ENCODE results near the gene PIK3CB. TPM values are rescaled to one million over a fixed set of nuclear protein-coding genes. Genes with fewer than 3 reads are reported as not detected.

PIK3CB gene
- total RNA-seq, 1 donor from 2014 or later, result 14.4 TPM

DNA sequence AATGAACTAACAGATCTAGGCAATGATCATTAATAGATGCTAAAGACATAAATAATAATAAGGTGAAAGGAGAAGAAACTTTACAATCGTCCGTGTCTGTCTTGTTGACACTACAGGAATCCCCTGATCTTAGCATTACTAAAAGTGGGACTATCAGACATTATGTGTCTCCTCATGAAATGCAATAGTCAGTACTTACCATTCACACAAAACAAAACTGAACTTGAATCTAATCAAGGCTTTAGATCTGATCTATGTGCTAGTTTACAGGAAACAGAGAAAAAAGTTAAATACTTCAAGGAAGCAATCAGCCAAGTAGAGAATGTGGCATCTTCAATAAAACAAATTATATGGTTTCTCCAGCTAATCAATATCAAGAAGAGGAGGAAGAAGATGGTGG lies 73.7 kb downstream of the PIK3CB start:
- TF ChIP-seq, protein P1, sequence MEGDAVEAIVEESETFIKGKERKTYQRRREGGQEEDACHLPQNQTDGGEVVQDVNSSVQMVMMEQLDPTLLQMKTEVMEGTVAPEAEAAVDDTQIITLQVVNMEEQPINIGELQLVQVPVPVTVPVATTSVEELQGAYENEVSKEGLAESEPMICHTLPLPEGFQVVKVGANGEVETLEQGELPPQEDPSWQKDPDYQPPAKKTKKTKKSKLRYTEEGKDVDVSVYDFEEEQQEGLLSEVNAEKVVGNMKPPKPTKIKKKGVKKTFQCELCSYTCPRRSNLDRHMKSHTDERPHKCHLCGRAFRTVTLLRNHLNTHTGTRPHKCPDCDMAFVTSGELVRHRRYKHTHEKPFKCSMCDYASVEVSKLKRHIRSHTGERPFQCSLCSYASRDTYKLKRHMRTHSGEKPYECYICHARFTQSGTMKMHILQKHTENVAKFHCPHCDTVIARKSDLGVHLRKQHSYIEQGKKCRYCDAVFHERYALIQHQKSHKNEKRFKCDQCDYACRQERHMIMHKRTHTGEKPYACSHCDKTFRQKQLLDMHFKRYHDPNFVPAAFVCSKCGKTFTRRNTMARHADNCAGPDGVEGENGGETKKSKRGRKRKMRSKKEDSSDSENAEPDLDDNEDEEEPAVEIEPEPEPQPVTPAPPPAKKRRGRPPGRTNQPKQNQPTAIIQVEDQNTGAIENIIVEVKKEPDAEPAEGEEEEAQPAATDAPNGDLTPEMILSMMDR (conservative IDR thresholded peaks at IDR 0.05), result no peak
- peaks cover 5% of the 10 kb centered on the region for H3K36me3 Mint-ChIP-seq (ENCODE audit: low read depth)
- no peak overlapping the region for H3K4me3 Mint-ChIP-seq
- H3K9me3 Mint-ChIP-seq, result no peaks in the 10 kb centered on the region
- H3K27ac Mint-ChIP-seq (ENCODE audit: unreplicated experiment), result no peak overlapping the region
- H3K27me3 Mint-ChIP-seq (ENCODE audit: low read depth), result no peaks in the 10 kb centered on the region
- no peaks in the 10 kb centered on the region for H3K4me1 Mint-ChIP-seq
- DNase-seq (ENCODE audit: low read depth, low spot score), result no peak

DNA sequence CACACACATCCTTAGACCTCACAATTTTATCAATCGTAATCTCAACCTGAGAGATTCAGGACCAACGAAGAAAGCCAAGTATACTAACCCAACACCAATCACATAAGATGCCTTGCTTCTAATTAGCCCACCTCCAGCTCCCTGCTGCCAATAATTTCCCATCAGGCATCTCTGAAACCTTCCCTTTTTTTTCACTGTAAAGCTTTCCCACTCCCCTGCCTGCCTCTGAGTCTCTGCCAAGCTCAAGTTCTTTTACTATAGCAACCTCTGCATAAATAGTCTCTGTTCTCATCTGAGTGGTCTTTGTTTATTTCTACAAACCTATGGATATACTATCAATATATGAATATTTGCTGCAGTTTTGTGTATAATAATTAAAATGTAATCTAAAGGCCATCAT lies 86.5 kb downstream of the PIK3CB start:
- Mint-ChIP-seq H3K27me3 (ENCODE audit: low read depth) (no peaks in the 10 kb centered on the region), H3K36me3 (ENCODE audit: low read depth) (peaks cover 10% of the 10 kb centered on the region), H3K4me3 (no peak overlapping the region), H3K27ac (ENCODE audit: unreplicated experiment) (no peak overlapping the region), H3K4me1 (no peaks in the 10 kb centered on the region), H3K9me3 (peaks cover 4% of the 10 kb centered on the region)
- TF ChIP-seq, protein P1 (conservative IDR thresholded peaks at IDR 0.05), result no peak
- no peak for DNase-seq (ENCODE audit: low read depth, low spot score)

DNA sequence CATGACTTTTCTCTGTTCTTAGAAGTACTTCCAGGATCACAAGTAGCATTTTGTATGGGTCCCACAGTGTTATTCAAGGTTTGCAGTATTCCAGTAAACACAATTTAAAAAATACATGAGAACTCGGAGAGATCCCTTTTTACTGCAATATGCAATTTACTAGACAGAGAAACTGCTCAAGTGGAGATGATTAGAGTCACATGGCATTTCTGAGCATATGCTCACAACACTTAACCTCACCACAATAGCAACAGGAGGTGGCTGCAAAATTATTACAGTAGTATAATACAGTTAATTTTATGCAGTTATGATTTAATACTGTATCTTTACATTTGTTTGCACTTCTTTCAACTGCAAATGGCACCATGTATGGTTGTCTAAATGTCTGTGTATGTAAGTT lies 87.5 kb downstream of the PIK3CB start:
- Mint-ChIP-seq H3K4me3 (no peak overlapping the region), H3K27me3 (ENCODE audit: low read depth) (no peaks in the 10 kb centered on the region), H3K27ac (ENCODE audit: unreplicated experiment) (no peak overlapping the region), H3K9me3 (peaks cover 4% of the 10 kb centered on the region), H3K36me3 (ENCODE audit: low read depth) (peaks cover 10% of the 10 kb centered on the region), H3K4me1 (no peaks in the 10 kb centered on the region)
- TF ChIP-seq, protein P1 (conservative IDR thresholded peaks at IDR 0.05), result no peak
- DNase-seq (ENCODE audit: low read depth, low spot score), result no peak

DNA sequence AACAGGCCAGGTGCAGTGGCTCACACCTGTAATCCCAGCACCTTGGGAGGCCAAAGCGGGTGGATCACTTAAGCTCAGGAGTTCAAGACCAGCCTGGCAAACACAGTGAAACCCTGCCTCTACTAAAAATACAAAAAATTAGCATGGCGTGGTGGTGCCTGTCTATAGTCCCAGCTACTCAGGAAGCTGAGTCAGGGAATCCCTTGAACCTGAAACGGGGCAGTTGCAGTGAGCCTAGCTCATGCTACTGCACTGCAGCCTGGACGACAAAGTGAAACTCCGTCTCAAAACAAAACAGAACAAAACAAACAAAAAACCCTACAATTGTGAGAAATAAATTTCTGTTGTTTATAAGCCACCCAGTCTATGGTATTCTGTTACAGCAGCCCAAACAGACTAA lies 94.7 kb downstream of the PIK3CB start:
- peaks cover 6% of the 10 kb centered on the region for H3K36me3 Mint-ChIP-seq (ENCODE audit: low read depth)
- H3K9me3 Mint-ChIP-seq, result no peaks in the 10 kb centered on the region
- no peaks in the 10 kb centered on the region for H3K4me1 Mint-ChIP-seq
- H3K4me3 Mint-ChIP-seq, result no peak overlapping the region
- no peak overlapping the region for H3K27ac Mint-ChIP-seq (ENCODE audit: unreplicated experiment)
- DNase-seq (ENCODE audit: low read depth, low spot score), result no peak
- no peaks in the 10 kb centered on the region for H3K27me3 Mint-ChIP-seq (ENCODE audit: low read depth)
- TF ChIP-seq, protein P1 (conservative IDR thresholded peaks at IDR 0.05), result no peak

DNA sequence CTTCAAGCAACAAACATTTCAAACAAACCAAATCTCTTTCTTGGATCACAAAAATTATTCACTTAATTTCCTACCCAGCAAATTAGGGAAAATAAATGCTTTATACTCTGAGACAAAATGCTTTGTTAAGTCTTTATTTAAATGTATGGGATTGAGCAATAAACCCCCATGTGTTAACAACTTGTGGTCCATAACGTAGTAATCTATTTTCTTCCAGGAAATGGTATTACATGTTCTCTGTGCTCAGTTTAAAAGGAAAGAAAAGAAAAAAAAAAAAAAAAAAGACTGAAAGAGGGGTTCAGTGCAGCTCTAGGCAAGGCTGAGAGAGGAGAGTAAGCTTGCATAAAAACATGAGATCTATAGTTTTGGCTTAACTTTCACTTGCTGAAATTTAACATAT lies 102.3 kb downstream of the PIK3CB start:
- Mint-ChIP-seq H3K9me3 (no peaks in the 10 kb centered on the region), H3K27me3 (ENCODE audit: low read depth) (no peaks in the 10 kb centered on the region), H3K36me3 (ENCODE audit: low read depth) (peaks cover 4% of the 10 kb centered on the region), H3K4me1 (no peaks in the 10 kb centered on the region), H3K4me3 (no peak overlapping the region), H3K27ac (ENCODE audit: unreplicated experiment) (no peak overlapping the region)
- no peak for DNase-seq (ENCODE audit: low read depth, low spot score)
- TF ChIP-seq, protein P1 (conservative IDR thresholded peaks at IDR 0.05), result no peak

Data from neural crest cell (in vitro differentiated cells).